Peyer's patch (tissue), 4 donors: ENCODE data around the gene BSN.

ENCODE experiments used
- POLR2A ChIP-seq, 2 donors: fragments of 450-650 bp; IDR thresholded peaks; one replicate each; pipeline ENCODE4 v1.5.1; 2017; ENCODE audit warnings: antibody characterized with exemption in 2 of 2, mild to moderate bottlenecking in 2 of 2, moderate library complexity in 2 of 2
- TF ChIP-seq, protein P1 (sequence below), 6 experiments: fragments of 450-650 bp in 4 of 6; fragments of 200-600 bp in 2 of 6; sonication (generic) in 1 of 6; IDR thresholded peaks; one replicate each; pipeline ENCODE4 v1.5.1; 2017 to 2019; ENCODE audit warnings: antibody characterized with exemption in 6 of 6, mild to moderate bottlenecking in 3 of 6, moderate library complexity in 1 of 6

DNA sequence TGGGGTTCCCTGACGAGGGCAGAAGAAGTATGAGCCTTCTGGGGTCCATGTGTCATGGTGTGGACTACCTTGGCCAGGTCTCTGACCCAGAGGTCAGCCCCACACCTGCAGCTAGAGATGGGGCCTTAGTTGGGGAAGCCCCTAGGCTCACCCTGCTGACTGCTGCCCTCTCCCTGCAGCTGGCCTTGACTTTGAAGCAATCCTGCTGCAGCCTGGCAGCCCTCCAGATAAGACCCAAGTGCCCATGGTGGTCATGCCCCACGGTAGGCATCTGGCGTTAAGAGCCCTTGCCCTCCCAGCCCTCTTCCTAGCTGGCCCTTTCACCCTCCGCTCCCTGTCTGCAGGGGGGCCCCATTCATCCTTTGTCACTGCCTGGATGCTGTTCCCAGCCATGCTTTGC lies 127.3 kb downstream of the BSN start:
- no peak for TF ChIP-seq POLR2A (IDR thresholded peaks at IDR 0.05)
- TF ChIP-seq, protein P1, sequence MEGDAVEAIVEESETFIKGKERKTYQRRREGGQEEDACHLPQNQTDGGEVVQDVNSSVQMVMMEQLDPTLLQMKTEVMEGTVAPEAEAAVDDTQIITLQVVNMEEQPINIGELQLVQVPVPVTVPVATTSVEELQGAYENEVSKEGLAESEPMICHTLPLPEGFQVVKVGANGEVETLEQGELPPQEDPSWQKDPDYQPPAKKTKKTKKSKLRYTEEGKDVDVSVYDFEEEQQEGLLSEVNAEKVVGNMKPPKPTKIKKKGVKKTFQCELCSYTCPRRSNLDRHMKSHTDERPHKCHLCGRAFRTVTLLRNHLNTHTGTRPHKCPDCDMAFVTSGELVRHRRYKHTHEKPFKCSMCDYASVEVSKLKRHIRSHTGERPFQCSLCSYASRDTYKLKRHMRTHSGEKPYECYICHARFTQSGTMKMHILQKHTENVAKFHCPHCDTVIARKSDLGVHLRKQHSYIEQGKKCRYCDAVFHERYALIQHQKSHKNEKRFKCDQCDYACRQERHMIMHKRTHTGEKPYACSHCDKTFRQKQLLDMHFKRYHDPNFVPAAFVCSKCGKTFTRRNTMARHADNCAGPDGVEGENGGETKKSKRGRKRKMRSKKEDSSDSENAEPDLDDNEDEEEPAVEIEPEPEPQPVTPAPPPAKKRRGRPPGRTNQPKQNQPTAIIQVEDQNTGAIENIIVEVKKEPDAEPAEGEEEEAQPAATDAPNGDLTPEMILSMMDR (IDR thresholded peaks at IDR 0.05) = no peak
